Activated naive CD4-positive, alpha-beta T cell treated with Interleukin-2 at 50 U/mL for 16 hours (primary cell): ENCODE data around the gene TESK1.

Experiments used
- DNase-seq: peaks from one replicate; pipeline ENCODE4 v3.0.0-alpha.2; 2020

Gene TESK1

GRCh38 chr9:35649431-35650340 is 44.6 kb downstream of the TESK1 start:
- peak; percentile 53 for DNase-seq

GRCh38 chr9:35650341-35651158 is 45.5 kb downstream of the TESK1 start, which contains the start of gene SIT1:
TSS of gene SIT1 (minus strand) at chr9:35650931. CDS start at chr9:35650853, 78 bp downstream.
- DNase-seq = no peak

- DNase-seq = no peak
Observed at GRCh38 chr9:35651956-35652828, 47.1 kb downstream of the TESK1 start.

- DNase-seq = no peak
Observed at GRCh38 chr9:35652829-35653209, 47.8 kb downstream of the TESK1 start.

GRCh38 chr9:35653611-35654010 is 48.5 kb downstream of the TESK1 start:
- no peak for DNase-seq

- DNase-seq = no peak
Observed at GRCh38 chr9:35656348-35656747, 51.3 kb downstream of the TESK1 start.

GRCh38 chr9:35656831-35657545 is 51.9 kb downstream of the TESK1 start:
- DNase-seq = no peak

- peak; percentile 93 for DNase-seq
Observed at GRCh38 chr9:35657546-35658136, 52.6 kb downstream of the TESK1 start, which contains the start of gene RMRP. TSS of gene RMRP (minus strand) at chr9:35658019.

- DNase-seq = peak; percentile 82
Observed at GRCh38 chr9:35658137-35658967, 53.3 kb downstream of the TESK1 start, which contains the start of gene CCDC107. TSS of gene CCDC107 (plus strand) at chr9:35658292. CDS start at chr9:35658380, 88 bp downstream.

GRCh38 chr9:35658968-35659220 is 53.8 kb downstream of the TESK1 start:
- DNase-seq = no peak

- no peak for DNase-seq
Observed at GRCh38 chr9:35659340-35659739, 54.3 kb downstream of the TESK1 start.
